ENCODE data around the gene DYNLRB1.
"Not testable (repeated sequence)": the region's sequence is repeated elsewhere in the genome, so short reads cannot be mapped to it uniquely, and the experiment has no call there.

Gene DYNLRB1

DNA sequence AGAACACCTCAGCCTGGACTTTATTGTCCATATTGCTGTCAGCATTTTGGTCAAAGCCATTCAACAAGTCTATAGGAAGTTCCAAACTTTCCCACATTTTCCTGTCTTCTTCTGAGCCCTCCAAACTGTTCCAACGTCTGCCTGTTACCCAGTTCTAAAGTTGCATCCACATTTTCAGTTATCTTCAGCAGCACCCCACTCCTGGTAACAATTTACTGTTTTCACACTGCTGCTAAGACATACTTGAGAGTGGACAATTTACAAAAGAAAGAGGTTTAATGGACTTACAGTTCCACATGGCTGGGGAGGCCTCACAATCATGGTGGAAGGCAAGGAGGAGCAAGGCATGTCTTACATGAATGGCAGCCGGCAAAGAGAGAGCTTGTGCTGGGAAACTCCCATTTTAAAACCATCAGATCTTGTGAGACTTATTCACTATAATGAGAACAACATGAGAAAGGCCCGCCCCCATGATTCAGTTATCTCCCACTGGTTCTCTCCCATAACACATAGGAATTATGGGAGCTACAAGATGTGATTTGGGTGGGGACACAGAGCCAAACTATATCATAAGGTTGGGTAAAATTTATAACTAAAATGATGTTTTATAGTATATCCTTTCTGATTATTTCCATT, 32.5 kb upstream of the DYNLRB1 start:
- not testable (repeated sequence) for H2BK15ac ChIP-seq (ENCODE audit: low read length); H3K27ac ChIP-seq (replicated peaks; ENCODE audit: low read length); DNase-seq (ENCODE audit: low spot score); H4K8ac ChIP-seq (ENCODE audit: low read depth, low read length); H3K9ac ChIP-seq (ENCODE audit: low read depth, low read length, poor library complexity); H3K18ac ChIP-seq (ENCODE audit: low read length); H3K4me2 ChIP-seq (ENCODE audit: insufficient read depth, low read length, poor library complexity, severe bottlenecking); H3K4me3 ChIP-seq (ENCODE audit: low read length in 2 of 2); H3K4ac ChIP-seq (ENCODE audit: low read length); H2BK12ac ChIP-seq (ENCODE audit: low read length); H4K91ac ChIP-seq (ENCODE audit: low read depth, low read length, poor library complexity); H2BK120ac ChIP-seq (ENCODE audit: low read depth, low read length); H3K27me3 ChIP-seq (ENCODE audit: control insufficient read depth in 3 of 3, insufficient read depth in 3 of 3, low read depth in 1 of 3, low read length in 3 of 3); H2AK5ac ChIP-seq (ENCODE audit: low read depth, low read length); H3K14ac ChIP-seq (ENCODE audit: low read length); H2BK5ac ChIP-seq (ENCODE audit: low read length); H3K4me1 ChIP-seq (ENCODE audit: control insufficient read depth in 2 of 2, insufficient read depth in 1 of 2, low read depth in 1 of 2, low read length in 2 of 2); H3K23ac ChIP-seq (ENCODE audit: low read depth, low read length, poor library complexity); H3K79me1 ChIP-seq (ENCODE audit: low read depth, low read length); H2AFZ ChIP-seq (ENCODE audit: low read length)
- WGBS, 2 donors (ENCODE audit: extremely low coverage in 2 of 2, insufficient read length in 2 of 2, insufficient replicate concordance in 1 of 2), result no CpG with 5 or more reads among the region's 3 CpGs
- Histone ChIP-seq H3K9me3 (replicated peaks in 1 of 2; ENCODE audit: control insufficient read depth in 2 of 2, insufficient read depth in 1 of 2, low read depth in 1 of 2, low read length in 2 of 2) (peaks cover 4 to 21% of the 10 kb centered on the region in 2 donors), H3K36me3 (replicated peaks in 1 of 2; ENCODE audit: control insufficient read depth in 2 of 2, insufficient read depth in 2 of 2, low read length in 2 of 2) (peaks cover 29 to 99% of the 10 kb centered on the region in 2 donors)

DNA sequence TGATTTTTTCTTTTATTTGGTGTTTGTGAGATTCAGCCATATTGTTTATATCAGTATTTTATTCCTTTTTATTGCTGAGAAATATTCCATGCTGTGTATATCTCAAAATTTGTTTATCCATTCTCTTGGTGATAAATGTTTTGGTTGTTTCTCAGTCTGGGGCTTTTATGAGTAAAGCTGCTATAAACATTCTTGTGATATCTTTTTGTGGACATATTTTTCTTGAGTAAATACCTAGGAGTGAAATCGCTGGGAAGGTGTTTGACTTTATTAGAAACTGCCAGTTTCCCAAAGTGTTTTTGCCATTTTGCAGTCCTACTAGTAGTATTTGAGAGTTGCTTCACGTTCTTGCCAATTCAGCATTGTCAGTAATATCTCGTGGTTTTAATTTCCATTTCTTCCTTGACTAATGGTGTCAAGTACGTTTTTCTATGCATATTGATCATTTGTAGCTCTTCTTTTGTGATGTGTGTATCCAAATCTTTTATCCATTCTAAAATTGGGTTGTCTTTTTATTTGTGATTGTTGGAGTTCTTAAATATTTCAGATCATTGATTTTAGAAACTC, 31.1 kb upstream of the DYNLRB1 start:
- no peaks in the 10 kb centered on the region for H3K27me3 ChIP-seq (ENCODE audit: control insufficient read depth in 3 of 3, insufficient read depth in 3 of 3, low read depth in 1 of 3, low read length in 3 of 3)
- no peak overlapping the region for H3K4me2 ChIP-seq (ENCODE audit: insufficient read depth, low read length, poor library complexity, severe bottlenecking)

DNA sequence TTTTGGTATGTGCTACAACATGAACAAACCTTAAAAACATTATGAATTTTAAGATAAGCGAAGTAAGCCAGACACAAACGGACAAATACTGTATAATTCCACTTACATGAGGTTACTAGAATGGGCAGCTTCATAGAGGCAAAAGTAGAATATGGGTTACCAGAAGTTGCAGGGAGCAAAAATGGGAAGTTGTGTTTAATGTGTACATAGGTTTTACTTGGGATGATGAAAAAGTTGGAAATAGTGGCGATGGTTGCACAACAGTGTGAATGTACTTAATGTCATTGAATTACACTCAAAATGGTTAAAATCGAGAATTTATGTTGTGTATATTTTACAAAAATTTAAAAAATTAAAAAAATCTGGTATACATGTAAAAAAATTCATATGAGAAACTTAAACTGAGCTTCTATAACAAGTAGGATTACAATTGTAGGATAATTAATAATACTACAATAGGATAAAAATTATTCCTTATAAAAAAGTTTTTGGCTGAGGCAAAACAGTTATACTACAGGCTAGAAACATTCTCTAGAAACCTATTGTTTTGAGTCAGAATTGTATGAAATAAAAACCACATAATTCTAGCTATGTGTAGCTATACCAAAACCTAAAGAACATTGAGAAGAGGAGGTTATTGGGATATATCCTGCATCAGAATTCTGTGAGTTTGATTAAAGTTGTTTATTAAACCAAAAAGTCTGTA, 24.8 kb upstream of the DYNLRB1 start:
- Histone ChIP-seq H2AK5ac (ENCODE audit: low read depth, low read length) (no peak overlapping the region), H3K18ac (ENCODE audit: low read length) (no peak overlapping the region), H2AFZ (ENCODE audit: low read length) (no peak overlapping the region), H2BK120ac (ENCODE audit: low read depth, low read length) (no peak overlapping the region), H3K4me2 (ENCODE audit: insufficient read depth, low read length, poor library complexity, severe bottlenecking) (no peak overlapping the region), H3K4me3 (ENCODE audit: low read length in 2 of 2) (no peak overlapping the region), H3K14ac (ENCODE audit: low read length) (no peak overlapping the region), H3K79me1 (ENCODE audit: low read depth, low read length) (peaks cover 3% of the 10 kb centered on the region), H4K8ac (ENCODE audit: low read depth, low read length) (no peak overlapping the region), H3K9ac (ENCODE audit: low read depth, low read length, poor library complexity) (no peak overlapping the region), H2BK15ac (ENCODE audit: low read length) (no peak overlapping the region), H4K91ac (ENCODE audit: low read depth, low read length, poor library complexity) (no peak overlapping the region), H2BK5ac (ENCODE audit: low read length) (no peak overlapping the region), H3K9me3 (replicated peaks in 1 of 2; ENCODE audit: control insufficient read depth in 2 of 2, insufficient read depth in 1 of 2, low read depth in 1 of 2, low read length in 2 of 2) (peaks cover 2 to 3% of the 10 kb centered on the region in 2 donors), H3K4ac (ENCODE audit: low read length) (no peak overlapping the region), H3K27me3 (ENCODE audit: control insufficient read depth in 3 of 3, insufficient read depth in 3 of 3, low read depth in 1 of 3, low read length in 3 of 3) (no peaks in the 10 kb centered on the region), H3K36me3 (replicated peaks in 1 of 2; ENCODE audit: control insufficient read depth in 2 of 2, insufficient read depth in 2 of 2, low read length in 2 of 2) (peaks cover 27 to 98% of the 10 kb centered on the region in 2 donors), H3K23ac (ENCODE audit: low read depth, low read length, poor library complexity) (no peak overlapping the region), H2BK12ac (ENCODE audit: low read length) (no peak overlapping the region), H3K27ac (replicated peaks; ENCODE audit: low read length) (no peak overlapping the region), H3K4me1 (ENCODE audit: control insufficient read depth in 2 of 2, insufficient read depth in 1 of 2, low read depth in 1 of 2, low read length in 2 of 2) (no peaks in the 10 kb centered on the region)
- DNase-seq (ENCODE audit: low spot score), result no peak
- no CpG with 5 or more reads among the region's 4 CpGs for WGBS, 2 donors (ENCODE audit: extremely low coverage in 2 of 2, insufficient read length in 2 of 2, insufficient replicate concordance in 1 of 2)

More for the DNA sequence above, 31.1 kb upstream of the DYNLRB1 start:
- Histone ChIP-seq H2AK5ac (ENCODE audit: low read depth, low read length) (no peak overlapping the region), H2AFZ (ENCODE audit: low read length) (no peak overlapping the region), H3K9me3 (replicated peaks in 1 of 2; ENCODE audit: control insufficient read depth in 2 of 2, insufficient read depth in 1 of 2, low read depth in 1 of 2, low read length in 2 of 2) (peaks cover 4 to 21% of the 10 kb centered on the region in 2 donors), H3K36me3 (replicated peaks in 1 of 2; ENCODE audit: control insufficient read depth in 2 of 2, insufficient read depth in 2 of 2, low read length in 2 of 2) (peaks cover 30 to 98% of the 10 kb centered on the region in 2 donors), H3K4me3 (ENCODE audit: low read length in 2 of 2) (no peak overlapping the region), H3K9ac (ENCODE audit: low read depth, low read length, poor library complexity) (no peak overlapping the region), H4K8ac (ENCODE audit: low read depth, low read length) (no peak overlapping the region), H3K27ac (replicated peaks; ENCODE audit: low read length) (no peak overlapping the region), H3K18ac (ENCODE audit: low read length) (no peak overlapping the region), H3K23ac (ENCODE audit: low read depth, low read length, poor library complexity) (no peak overlapping the region), H3K4me1 (ENCODE audit: control insufficient read depth in 2 of 2, insufficient read depth in 1 of 2, low read depth in 1 of 2, low read length in 2 of 2) (no peaks in the 10 kb centered on the region), H4K91ac (ENCODE audit: low read depth, low read length, poor library complexity) (no peak overlapping the region), H3K79me1 (ENCODE audit: low read depth, low read length) (peaks cover 2% of the 10 kb centered on the region), H2BK5ac (ENCODE audit: low read length) (no peak overlapping the region), H2BK12ac (ENCODE audit: low read length) (no peak overlapping the region), H3K14ac (ENCODE audit: low read length) (no peak overlapping the region), H3K4ac (ENCODE audit: low read length) (no peak overlapping the region), H2BK15ac (ENCODE audit: low read length) (no peak overlapping the region), H2BK120ac (ENCODE audit: low read depth, low read length) (no peak overlapping the region)
- WGBS, 2 donors (ENCODE audit: extremely low coverage in 2 of 2, insufficient read length in 2 of 2, insufficient replicate concordance in 1 of 2), result no CpG with 5 or more reads among the region's 4 CpGs
- DNase-seq (ENCODE audit: low spot score), result no peak

DNA sequence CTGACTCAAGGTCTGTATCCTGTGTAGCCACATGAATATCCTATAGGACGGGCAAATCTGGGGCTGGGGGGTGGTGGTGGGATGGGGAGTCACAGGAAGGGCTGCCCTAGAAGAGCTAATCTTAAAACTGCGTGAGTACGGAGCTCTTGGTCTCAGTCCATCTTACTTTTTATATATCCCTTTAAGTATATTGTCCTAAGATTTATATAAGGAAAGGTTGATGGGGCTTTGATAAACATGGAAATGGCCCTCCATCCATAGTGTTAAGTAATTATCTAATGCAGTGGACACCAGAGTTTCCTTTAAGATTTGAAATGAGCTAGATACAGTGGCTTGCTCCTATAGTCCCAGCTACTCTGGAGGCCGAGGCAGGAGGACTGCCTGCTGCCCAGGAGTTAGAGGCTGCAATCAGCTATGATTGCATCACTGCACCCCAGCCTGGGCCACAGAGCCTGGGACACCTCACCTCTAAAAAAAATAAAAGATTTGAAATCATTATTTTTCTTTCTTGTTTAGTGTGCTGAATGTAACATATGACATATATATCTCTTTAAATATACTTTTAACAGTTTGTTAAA, 24.2 kb upstream of the DYNLRB1 start:
- H2AFZ ChIP-seq (ENCODE audit: low read length), result no peak overlapping the region
- no peak overlapping the region for H3K14ac ChIP-seq (ENCODE audit: low read length)
- no peak overlapping the region for H2BK15ac ChIP-seq (ENCODE audit: low read length)
- H2BK12ac ChIP-seq (ENCODE audit: low read length), result no peak overlapping the region
- no peak overlapping the region for H3K9ac ChIP-seq (ENCODE audit: low read depth, low read length, poor library complexity)
- no peak overlapping the region for H3K4me3 ChIP-seq (ENCODE audit: low read length in 2 of 2)
- no peak for DNase-seq (ENCODE audit: low spot score)
- H3K4me2 ChIP-seq (ENCODE audit: insufficient read depth, low read length, poor library complexity, severe bottlenecking), result no peak overlapping the region
- peaks cover 2 to 7% of the 10 kb centered on the region in 2 donors for H3K9me3 ChIP-seq (replicated peaks in 1 of 2; ENCODE audit: control insufficient read depth in 2 of 2, insufficient read depth in 1 of 2, low read depth in 1 of 2, low read length in 2 of 2)
- no peak overlapping the region for H2BK5ac ChIP-seq (ENCODE audit: low read length)
- H3K27ac ChIP-seq (replicated peaks; ENCODE audit: low read length), result no peak overlapping the region
- H3K79me1 ChIP-seq (ENCODE audit: low read depth, low read length), result peaks cover 3% of the 10 kb centered on the region
- H3K27me3 ChIP-seq (ENCODE audit: control insufficient read depth in 3 of 3, insufficient read depth in 3 of 3, low read depth in 1 of 3, low read length in 3 of 3), result no peaks in the 10 kb centered on the region
- no peak overlapping the region for H2BK120ac ChIP-seq (ENCODE audit: low read depth, low read length)
- no peak overlapping the region for H2AK5ac ChIP-seq (ENCODE audit: low read depth, low read length)
- peaks cover 27 to 98% of the 10 kb centered on the region in 2 donors for H3K36me3 ChIP-seq (replicated peaks in 1 of 2; ENCODE audit: control insufficient read depth in 2 of 2, insufficient read depth in 2 of 2, low read length in 2 of 2)
- H3K4ac ChIP-seq (ENCODE audit: low read length), result no peak overlapping the region
- H3K4me1 ChIP-seq (ENCODE audit: control insufficient read depth in 2 of 2, insufficient read depth in 1 of 2, low read depth in 1 of 2, low read length in 2 of 2), result no peaks in the 10 kb centered on the region
- no CpG with 5 or more reads among the region's 4 CpGs for WGBS, 2 donors (ENCODE audit: extremely low coverage in 2 of 2, insufficient read length in 2 of 2, insufficient replicate concordance in 1 of 2)
- H3K23ac ChIP-seq (ENCODE audit: low read depth, low read length, poor library complexity), result no peak overlapping the region
- no peak overlapping the region for H4K8ac ChIP-seq (ENCODE audit: low read depth, low read length)
- no peak overlapping the region for H4K91ac ChIP-seq (ENCODE audit: low read depth, low read length, poor library complexity)
- no peak overlapping the region for H3K18ac ChIP-seq (ENCODE audit: low read length)

All from neuronal stem cell (in vitro differentiated cells).